ENCODE data around the gene RBP3. TPM values are rescaled to one million over a fixed set of nuclear protein-coding genes. Genes with fewer than 3 reads are reported as not detected.

The RBP3 gene
- total and polyA plus RNA-seq, 2 experiments from 2014 or later = 0.53 to 1.3 TPM

DNA sequence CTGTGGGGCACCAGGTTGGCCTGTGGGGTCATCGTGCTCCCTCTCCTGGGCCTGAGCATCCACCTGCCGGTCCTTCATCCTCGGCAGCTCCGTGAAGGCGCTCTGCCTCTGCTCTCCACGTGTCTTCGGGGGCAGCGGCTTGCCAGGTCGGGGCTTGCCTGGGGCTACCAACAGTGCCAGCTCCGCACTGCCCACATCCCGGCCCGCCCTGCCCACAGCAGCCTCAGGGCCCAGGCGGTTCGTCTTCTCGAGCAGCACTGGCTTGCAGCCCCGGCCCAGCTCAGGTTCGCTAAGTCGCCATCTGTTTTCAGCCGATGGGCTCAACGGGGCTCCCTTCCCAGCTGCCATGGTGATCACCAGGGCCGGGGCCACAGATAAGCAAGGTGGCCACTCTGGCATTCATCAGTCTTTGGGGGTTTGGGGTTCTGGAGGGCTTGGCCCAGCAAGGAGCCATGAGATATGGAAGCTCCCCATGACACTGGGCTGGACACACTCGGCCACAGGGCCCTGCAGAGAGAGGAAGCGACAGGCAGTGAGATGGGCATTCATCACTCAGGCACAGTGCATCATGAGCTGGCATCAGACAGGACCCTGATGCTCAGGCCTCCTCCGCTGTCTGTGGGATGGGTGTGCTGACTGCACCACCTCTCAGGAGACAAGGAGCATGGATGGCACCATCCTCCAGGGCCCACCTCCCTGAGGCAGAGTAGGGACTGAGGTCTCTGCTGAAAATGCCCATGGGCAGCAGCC lies 20.4 kb downstream of the RBP3 start:
- no peak overlapping the region for H2AFZ ChIP-seq
- H3K79me2 ChIP-seq = no peaks in the 10 kb centered on the region
- DNase-seq (ENCODE audit: low spot score) = no peak
- 95% methylated on average over 19 of the region's 24 CpGs for WGBS (ENCODE audit: low lambda C conversion rate, missing lambda C conversion rate)
- H4K20me1 ChIP-seq (ENCODE audit: insufficient read depth, poor library complexity, severe bottlenecking) = no peaks in the 10 kb centered on the region
- TF ChIP-seq EZH2phosphoT487 (IDR thresholded peaks at IDR 0.05; ENCODE audit: low read depth, severe bottlenecking, unreplicated experiment) (no peak), EZH2 (IDR thresholded peaks at IDR 0.05; ENCODE audit: borderline replicate concordance) (no peak)
- TF ChIP-seq, protein P1, sequence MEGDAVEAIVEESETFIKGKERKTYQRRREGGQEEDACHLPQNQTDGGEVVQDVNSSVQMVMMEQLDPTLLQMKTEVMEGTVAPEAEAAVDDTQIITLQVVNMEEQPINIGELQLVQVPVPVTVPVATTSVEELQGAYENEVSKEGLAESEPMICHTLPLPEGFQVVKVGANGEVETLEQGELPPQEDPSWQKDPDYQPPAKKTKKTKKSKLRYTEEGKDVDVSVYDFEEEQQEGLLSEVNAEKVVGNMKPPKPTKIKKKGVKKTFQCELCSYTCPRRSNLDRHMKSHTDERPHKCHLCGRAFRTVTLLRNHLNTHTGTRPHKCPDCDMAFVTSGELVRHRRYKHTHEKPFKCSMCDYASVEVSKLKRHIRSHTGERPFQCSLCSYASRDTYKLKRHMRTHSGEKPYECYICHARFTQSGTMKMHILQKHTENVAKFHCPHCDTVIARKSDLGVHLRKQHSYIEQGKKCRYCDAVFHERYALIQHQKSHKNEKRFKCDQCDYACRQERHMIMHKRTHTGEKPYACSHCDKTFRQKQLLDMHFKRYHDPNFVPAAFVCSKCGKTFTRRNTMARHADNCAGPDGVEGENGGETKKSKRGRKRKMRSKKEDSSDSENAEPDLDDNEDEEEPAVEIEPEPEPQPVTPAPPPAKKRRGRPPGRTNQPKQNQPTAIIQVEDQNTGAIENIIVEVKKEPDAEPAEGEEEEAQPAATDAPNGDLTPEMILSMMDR (IDR thresholded peaks at IDR 0.05; ENCODE audit: poor library complexity) = no peak
- H3K9me3 ChIP-seq (ENCODE audit: low read depth) = no peaks in the 10 kb centered on the region
- no peak overlapping the region for H3K27ac ChIP-seq
- H3K9me2 ChIP-seq (replicated peaks; ENCODE audit: insufficient read depth) = no peaks in the 10 kb centered on the region
- no peaks in the 10 kb centered on the region for H3K27me3 ChIP-seq
- no peaks in the 10 kb centered on the region for H3K36me3 ChIP-seq (replicated peaks; ENCODE audit: insufficient read depth, low read depth)
- no peak overlapping the region for H3K4me3 ChIP-seq
- H3K4me1 ChIP-seq (ENCODE audit: insufficient read depth) = no peaks in the 10 kb centered on the region
- no peak overlapping the region for H3K4me2 ChIP-seq

DNA sequence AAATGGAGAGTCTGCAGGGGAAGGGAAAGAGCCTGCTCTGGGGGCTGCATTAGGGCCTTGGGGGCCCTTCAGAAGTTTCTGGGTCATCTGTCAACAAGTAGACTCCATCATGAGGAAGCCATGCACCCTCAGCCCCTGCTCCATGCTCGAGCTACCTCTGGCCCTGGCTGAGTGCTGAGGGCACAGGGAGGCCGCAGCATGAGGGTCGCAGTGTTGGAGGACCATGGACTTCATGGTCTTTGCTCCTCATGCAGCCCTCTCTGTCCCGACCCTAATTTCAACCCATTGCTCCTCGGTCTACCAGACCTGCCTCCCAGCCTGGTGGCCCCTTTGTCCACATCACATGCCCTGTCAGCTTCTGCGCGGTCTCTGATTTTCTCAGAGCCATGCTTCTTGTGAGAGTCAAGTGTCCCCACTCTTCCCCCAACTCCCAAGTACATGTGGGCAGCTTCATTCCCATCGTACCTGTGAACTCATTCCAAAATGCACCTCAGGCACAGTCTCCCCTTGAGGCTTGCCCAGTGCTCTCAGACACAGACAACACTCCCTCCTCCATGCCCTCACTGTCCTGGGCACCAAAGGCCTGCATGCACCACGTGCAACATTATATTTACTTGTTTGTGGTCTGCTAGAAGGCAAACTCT lies 21.2 kb downstream of the RBP3 start:
- H3K27me3 ChIP-seq = no peaks in the 10 kb centered on the region
- no peaks in the 10 kb centered on the region for H3K4me1 ChIP-seq (ENCODE audit: insufficient read depth)
- H3K9me2 ChIP-seq (replicated peaks; ENCODE audit: insufficient read depth) = no peaks in the 10 kb centered on the region
- no peak overlapping the region for H3K4me2 ChIP-seq
- no peaks in the 10 kb centered on the region for H3K36me3 ChIP-seq (replicated peaks; ENCODE audit: insufficient read depth, low read depth)
- TF ChIP-seq, protein P1 (IDR thresholded peaks at IDR 0.05; ENCODE audit: poor library complexity) = no peak
- TF ChIP-seq EZH2 (IDR thresholded peaks at IDR 0.05; ENCODE audit: borderline replicate concordance) = no peak
- no peak overlapping the region for H3K4me3 ChIP-seq
- H4K20me1 ChIP-seq (ENCODE audit: insufficient read depth, poor library complexity, severe bottlenecking) = no peaks in the 10 kb centered on the region
- H2AFZ ChIP-seq = no peak overlapping the region
- no peaks in the 10 kb centered on the region for H3K9me3 ChIP-seq (ENCODE audit: low read depth)
- no peak overlapping the region for H3K27ac ChIP-seq
- no peaks in the 10 kb centered on the region for H3K79me2 ChIP-seq
- 93% methylated on average over 9 of the region's 9 CpGs for WGBS (ENCODE audit: low lambda C conversion rate, missing lambda C conversion rate)
- no peak for DNase-seq (ENCODE audit: low spot score)

DNA sequence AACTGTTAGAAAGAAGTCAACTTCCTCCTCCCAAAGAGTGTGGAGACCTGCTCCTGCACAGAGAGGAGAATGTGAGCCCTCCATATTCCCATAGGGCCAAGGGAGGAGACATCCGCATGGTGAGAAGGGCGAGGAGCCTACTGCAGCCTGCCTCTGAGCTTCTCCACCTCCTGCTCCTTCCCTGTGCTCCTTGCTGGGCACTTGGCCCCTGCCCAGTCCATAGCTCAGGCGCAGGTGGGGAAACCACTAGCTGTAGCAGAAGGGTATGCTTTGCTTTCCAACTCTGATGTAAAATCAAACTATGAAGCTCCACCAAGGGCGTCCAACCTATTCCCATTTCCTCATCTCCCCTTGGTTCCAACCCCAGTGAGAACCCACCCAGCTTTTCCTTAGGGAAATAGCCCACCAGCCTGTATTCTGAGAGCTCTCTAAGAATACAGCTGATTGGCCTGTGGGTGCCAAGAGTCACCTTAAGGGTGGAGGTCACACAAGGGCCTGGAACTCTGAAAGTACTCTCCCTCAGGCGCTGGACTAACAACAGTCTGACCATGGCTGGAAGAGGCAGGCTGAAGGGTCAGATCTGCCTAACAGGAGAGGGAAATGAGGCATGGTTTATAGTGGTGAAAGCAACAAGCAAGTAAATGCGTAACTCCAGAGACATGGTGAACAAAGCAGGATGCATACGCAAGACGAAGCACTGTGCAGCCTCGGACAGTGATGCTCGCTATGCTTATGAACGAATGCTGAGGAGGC lies 22.0 kb downstream of the RBP3 start:
- H3K9me3 ChIP-seq (ENCODE audit: low read depth) = no peaks in the 10 kb centered on the region
- DNase-seq (ENCODE audit: low spot score) = no peak
- no peaks in the 10 kb centered on the region for H3K27me3 ChIP-seq
- no peaks in the 10 kb centered on the region for H4K20me1 ChIP-seq (ENCODE audit: insufficient read depth, poor library complexity, severe bottlenecking)
- H3K36me3 ChIP-seq (replicated peaks; ENCODE audit: insufficient read depth, low read depth) = no peaks in the 10 kb centered on the region
- H3K79me2 ChIP-seq = no peaks in the 10 kb centered on the region
- no peaks in the 10 kb centered on the region for H3K9me2 ChIP-seq (replicated peaks; ENCODE audit: insufficient read depth)
- whole genome bisulfite sequencing (ENCODE audit: low lambda C conversion rate, missing lambda C conversion rate) = 95% methylated on average over 11 of the region's 11 CpGs
- no peak overlapping the region for H2AFZ ChIP-seq
- TF ChIP-seq, protein P1 (IDR thresholded peaks at IDR 0.05; ENCODE audit: poor library complexity) = no peak
- TF ChIP-seq EZH2phosphoT487 (IDR thresholded peaks at IDR 0.05; ENCODE audit: low read depth, severe bottlenecking, unreplicated experiment) = no peak
- no peak for TF ChIP-seq EZH2 (IDR thresholded peaks at IDR 0.05; ENCODE audit: borderline replicate concordance)
- no peak overlapping the region for H3K4me3 ChIP-seq
- H3K27ac ChIP-seq = no peak overlapping the region
- H3K4me1 ChIP-seq (ENCODE audit: insufficient read depth) = no peaks in the 10 kb centered on the region
- no peak overlapping the region for H3K4me2 ChIP-seq

All from hepatocyte (in vitro differentiated cells).